Measurements from ENCODE around the gene EBF3.

Gene EBF3

DNA sequence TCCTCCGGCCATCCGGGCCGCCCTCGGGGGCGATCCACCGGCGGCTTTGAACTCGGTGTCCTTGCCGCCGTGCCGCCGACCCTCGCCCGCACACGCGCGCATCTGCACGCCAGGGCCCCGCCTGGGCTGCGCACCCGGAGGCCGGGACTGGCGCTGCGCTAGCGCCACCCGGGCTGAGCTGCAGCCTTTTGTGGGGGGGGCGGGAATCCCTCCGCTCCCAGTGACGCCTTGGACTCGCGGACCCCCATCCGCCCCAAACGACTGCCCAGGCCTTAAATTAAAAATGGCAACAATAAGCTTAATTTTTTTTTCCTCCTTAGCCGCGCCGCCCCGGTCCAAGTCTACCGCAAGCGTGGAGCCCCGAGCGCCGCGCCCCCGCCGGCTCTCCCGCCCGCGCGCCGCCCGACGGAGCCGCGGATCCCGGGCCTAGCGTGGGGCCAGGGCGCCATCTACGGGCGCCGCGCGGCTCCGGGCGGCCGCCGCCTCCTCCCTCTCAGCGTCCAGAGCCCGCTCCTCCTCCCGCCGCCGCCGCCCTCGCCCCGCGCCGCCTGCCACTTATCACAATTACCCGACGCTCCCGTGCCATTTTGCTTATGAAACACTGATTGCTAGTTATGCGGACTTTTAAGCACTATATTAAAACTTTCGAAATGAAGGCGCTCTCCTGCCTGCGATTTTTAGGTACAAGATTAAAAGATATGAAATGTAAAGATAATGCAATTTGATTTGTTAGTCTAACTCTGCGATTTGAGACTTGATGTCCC lies 7.5 kb upstream of the EBF3 start:
- no peak for DNase-seq (ENCODE audit: low read depth in 1 of 2, low spot score in 1 of 2)

DNA sequence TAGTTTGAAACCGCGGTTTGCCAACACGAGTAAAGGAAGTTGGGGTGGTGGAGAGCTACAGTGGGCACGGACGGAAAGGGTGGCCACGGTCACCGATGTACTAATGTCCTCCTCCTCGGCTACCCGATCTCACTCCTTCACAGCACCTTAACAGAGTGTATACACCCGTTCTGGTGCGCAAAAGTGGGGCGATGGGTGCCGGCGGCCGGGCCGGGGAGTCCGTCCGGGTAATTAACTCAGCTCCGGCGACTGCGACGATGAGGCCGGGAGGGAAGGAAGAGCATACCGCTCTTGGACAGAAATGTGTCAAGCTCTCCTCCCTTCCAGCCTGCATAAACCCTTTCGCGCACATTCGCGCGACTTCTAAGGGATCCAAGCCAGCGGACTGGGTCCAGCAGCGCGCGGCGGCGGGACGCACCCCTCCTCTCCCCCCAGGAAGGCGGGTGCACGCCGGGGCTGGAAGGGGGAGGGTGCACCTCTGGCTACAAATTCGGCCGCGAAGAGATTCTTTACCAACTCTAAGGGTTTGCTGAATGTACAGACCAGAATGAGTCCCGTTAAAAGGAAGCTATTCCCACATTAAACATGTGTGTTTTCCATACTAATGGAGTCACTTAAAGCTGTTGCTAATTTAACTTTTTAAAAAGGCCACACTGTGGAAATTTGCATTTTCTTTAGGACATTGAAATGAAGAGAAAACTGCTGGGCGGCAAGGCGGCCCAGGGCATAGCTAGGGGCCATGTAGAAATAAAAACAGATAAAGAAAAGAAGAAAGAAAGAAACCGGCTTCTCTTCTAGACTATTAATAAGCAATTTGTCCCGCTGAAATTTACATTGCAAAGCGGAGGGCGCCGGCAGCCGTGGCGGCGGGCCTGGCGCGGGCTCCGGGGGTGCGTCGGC lies 6.6 kb upstream of the EBF3 start:
- DNase-seq (ENCODE audit: low read depth in 1 of 2, low spot score in 1 of 2): no peak

DNA sequence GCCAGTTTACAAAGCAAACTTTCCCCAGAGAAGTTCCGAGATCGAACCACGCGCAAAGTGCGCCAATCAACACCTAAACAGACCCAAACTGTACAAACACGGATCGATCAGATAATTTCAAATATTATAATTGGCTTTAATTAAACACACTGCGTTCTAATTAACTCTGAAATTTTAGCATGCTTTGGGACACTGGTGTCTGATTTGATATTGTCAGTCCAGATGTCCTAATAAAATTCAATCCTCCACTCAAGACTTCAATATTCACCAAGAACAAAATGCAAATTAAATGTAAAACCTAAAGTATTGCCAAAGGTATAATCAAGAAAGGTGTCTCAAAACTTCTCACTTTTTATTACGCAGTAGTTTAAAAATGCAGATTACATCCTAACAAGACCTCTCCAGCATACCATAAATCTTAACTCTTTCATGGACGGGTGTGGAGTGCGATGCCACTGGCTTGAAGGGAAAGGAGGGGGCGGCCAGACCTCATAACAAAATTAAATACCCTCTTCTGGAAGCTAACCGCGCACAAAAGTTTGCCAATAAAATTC lies 5.9 kb upstream of the EBF3 start:
- no peak for DNase-seq (ENCODE audit: low read depth in 1 of 2, low spot score in 1 of 2)

DNA sequence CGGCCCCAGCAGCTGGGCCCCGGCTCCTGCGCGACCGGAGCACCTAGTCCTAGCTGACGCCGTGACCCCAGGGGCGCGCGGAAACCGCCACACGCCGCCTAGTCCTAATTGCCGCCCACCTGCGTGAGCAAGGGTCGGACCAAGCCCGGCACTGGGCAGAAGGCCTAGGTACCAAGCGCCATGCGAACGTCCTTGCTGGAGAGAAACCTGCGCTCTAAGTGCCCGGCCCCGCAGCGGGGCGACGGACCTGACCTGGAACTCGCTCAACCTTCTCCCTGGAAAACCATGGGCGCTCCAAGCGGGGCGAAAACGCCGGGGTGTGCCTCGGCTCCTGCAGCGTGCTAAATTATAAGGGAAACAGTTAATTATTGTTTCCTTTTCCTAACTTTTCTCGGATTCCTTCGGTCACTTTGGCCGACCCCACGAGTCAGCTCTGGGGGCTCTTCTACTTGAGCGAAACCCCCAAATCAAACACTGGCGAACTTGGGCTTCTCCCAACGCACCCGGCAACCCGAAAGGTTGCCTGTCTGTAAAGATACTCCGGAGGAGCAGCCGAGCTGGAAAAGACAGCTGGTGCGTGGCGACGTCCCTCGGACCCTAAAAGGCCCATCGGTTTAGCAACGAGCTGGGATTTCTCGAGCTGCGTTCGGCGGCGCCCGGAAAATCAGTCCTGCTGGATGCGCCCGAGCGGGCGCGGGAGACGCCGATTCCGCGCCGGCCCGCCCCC lies 5.3 kb upstream of the EBF3 start:
- DNase-seq (ENCODE audit: low read depth in 1 of 2, low spot score in 1 of 2): no peak

DNA sequence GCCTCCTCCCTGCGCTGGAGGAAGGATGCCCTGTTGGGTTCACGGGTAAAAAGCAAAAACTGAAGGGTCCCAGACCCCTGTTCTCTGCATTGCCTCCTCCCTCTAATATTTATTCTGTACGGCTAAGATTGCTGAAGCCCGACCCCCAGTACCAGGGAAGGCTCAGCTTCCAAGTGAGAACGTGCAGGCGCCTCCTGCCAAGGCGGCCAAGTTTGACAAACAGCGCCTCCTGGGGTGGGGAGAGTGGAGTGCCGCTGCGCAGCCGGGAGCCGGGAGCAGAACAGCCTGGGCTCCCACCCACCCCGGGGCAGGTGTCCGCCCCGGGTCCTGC lies 4.7 kb upstream of the EBF3 start:
- DNase-seq (ENCODE audit: low read depth in 1 of 2, low spot score in 1 of 2): no peak

DNA sequence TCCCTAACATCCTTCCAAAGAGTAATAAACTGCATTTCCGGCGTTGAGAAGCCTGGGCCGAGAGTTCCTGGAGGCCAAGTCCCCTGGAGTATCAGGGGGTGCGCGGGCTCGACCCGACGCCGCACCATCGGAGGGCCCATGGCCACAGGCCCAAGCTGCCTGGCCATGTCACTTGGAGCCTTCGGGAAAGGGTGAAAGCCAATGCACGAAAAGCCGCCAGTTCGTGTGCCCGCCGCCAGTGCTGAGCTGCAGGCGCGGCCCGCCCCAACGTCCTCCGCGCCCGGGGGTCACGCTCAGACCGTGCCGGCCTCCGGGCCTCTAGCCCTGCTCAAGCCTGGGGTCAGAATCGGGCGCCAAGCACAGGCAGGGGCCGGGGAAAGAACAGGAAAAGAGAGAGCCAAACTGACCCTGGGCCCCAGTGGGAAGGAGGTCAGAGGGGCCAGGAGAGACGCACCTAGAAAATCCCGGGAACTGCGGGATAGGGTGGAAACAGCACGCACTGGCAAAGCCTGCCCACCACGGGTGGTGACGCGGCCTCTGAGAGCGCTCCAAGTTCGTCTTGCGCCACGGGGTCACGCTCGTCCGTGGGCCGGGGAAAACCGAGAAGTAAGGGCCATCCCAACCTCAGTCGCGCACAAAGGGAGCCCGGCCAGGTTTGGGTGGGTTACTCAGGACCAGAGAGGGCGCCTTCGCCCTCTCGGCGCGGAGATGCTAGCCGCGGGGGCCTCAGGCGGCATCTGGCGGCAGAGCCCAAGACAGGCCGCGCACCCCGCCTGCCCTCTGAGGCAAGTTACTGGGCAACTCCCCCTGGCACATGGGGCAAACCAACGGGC lies 4.2 kb upstream of the EBF3 start:
- DNase-seq (ENCODE audit: low read depth in 1 of 2, low spot score in 1 of 2): no peak

DNA sequence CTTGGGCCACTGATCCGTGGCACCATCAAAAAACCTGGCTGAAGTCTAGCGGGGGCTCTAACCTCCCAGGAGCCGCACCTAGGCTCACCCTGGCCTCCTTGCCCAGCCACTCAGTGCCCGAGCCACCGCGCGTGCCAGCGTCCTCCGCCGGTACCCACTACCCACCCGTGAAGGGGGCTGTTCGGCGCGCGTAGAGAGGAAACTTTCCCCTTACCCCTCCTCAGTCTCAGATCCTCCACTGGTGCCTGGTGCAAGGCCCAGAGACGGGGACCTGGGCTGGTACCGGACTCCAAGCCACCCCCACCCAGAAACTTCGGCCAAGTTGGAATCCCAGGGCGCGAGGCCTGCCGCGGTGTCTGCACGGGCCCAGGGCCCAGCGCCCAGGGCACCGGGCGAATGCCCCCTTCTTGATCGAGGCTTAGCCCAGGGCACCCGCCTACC lies 3.5 kb upstream of the EBF3 start:
- no peak for DNase-seq (ENCODE audit: low read depth in 1 of 2, low spot score in 1 of 2)

DNA sequence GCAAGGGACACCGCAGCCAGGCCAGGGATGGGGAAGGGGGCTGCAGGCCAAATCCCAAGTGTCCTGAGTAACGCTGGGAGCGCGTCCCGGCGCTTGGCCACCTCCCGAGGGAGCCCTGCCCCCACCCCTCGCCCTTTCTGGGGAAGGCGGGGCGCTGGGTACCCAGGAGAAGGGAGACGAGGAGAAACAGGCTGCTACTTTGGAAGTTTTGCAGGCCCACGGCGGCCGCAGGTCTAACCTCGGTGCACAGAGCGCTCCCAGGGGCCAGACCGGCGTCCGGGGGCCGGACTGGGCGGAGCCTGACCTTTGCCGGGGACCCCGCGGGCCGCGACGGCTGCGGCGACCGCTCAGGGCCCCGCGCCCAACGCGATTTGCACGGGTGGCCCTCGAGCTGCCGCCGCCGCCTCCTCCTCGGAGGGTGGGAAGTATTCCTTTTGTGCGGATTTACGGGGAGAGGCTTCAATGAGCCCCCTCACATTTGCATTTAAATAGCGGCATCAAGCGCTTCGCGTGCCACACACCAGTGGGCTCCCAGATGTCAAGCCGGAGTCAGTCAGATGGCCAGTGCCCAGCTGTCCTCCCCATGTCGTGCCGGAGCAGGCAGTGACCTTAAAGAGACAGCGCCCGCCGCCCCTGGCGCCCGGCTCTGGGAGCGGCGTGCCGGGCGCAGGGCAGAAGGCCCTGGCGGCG lies 3.0 kb upstream of the EBF3 start:
- no peak for DNase-seq (ENCODE audit: low read depth in 1 of 2, low spot score in 1 of 2)

DNA sequence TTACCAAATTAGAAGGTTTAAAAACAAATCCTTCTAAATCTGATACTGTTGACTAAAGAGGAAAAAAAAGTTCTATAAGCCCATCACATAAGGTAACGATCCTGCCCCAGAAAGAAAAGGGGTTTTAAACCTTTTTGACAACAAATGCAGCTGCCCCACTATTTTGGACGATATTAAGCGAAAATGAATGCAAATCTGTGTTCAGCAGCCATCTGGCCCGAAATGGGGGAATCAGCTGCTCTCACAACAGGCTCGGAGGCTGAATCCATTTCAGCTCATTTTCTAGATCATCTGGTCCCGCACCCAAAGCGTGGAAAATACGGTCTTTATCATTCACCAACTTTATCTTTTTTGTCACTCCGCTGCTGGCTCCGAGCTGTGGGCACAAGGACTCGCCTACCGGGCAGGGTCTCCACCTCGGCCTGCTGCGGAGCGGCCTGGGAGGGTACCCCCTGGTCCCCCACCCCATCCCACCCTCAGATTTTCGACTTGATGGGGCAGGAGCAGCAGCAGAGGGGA lies 2.4 kb upstream of the EBF3 start:
- no peak for DNase-seq (ENCODE audit: low read depth in 1 of 2, low spot score in 1 of 2)

DNA sequence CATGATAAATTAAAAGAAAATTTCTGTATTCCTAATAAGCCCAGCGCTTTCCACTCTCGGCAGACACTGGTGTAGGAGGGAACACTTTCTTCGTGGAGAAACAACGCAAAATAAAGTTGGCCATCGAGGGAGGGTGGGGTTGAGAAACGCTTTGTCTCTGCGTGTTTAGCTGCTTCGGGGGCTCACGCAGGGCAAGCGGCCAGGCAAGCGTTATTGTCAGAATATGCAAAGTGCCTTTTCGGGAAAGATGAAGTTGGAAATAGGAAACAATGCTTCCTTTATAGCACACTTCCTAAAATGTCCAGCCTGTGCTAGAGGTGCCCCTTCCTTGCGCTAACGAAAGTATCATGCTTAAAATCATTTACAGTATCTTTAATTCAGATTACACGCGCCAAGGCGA lies 1.9 kb upstream of the EBF3 start:
- DNase-seq (ENCODE audit: low read depth in 1 of 2, low spot score in 1 of 2): no peak

DNA sequence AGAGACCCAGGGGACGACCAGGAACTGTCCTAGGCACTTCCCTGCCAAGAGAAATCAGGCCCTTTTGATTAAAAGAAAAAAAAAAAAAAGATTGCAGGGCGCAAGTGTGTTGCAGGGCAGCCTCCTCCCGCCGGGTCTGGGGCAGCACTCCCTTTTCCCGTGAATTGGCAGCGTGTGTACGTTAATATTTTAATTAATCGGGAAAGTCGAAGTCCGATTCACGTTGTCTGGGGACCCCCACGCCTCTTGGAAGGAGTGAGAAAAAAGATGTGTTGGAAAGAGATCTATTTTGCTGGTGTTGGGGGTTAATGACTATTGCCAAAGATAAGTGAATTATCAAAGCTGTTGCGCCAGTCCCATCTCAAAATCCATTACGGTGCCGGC lies 1.3 kb upstream of the EBF3 start:
- no peak for DNase-seq (ENCODE audit: low read depth in 1 of 2, low spot score in 1 of 2)

DNA sequence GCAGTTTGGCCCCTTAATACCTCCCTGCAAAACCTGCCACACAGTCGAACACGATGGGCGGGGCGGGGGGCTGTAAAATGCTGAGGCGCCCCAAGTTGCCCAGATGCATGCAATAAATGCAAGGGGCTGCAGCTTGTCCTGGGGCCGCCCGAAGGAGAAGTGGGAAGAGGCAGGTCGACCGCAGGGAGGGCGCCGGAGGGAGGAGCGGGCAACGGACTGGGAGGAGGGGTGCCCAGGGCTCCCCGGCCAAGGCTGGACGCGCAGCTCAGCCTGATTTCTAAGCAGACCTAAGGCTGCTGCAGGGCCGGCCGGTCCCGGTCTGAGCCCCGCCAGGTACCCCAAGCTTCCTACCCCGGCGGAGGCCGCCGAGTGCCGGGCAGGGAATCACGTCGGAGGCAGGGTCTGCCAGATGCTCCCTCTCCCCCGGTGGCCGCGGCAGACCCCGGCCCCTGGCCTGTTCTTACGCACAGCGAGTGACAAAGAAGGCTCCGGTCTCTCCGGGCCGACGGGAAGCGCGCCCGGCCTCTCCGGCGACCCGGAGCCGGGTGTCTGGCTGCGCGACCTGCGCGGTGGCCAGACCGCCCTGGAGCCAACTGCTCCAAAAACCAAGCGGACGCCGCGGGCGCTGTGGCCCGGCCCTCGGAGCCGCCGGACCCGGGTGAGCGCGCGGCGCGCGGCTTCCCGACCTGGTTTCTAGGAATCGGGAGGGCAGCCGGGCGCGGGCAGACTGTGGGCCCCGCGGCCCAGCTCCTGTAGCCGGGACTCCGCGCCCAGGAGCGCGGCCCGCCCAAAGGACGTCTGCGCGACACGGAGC lies 744 bp upstream of the EBF3 start:
- no peak for DNase-seq (ENCODE audit: low read depth in 1 of 2, low spot score in 1 of 2)

DNA sequence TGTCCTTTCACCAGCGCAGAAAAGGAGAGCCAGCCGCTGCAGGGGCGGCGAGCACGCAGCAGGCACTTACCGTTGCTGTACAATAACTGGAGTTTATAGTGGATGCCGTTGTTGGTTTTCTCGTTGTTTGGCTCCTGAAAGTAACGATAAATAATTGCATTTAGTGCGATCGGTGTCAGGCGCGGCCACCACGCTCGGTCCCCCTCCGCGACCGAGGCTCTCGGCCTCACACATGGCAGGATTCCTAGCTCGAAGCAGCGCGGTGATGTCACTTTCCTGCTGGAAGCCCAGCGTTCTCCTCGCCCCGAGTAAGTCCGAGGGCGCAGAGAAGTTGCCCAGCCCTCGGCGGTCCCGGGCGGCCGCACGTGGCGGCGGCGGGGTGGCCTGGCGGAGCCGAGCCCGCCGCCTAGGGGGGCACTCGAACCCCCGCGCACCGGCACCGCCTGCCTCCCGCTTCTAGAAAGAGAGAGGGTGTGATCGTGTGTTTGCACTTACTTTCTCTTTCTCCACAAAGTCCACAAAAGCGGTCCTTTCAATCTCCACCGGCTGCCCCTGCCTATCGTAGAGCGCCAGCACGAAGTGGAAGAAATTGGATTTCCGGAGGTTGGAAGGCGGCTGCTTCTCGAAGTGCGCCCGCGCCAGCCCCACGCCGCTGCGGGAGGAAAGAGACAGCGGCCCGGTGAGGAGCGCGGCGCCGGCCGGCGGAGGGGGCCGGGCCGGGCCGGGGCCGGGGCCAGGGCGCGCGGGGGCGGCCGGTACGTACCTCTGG lies 1.0 kb downstream of the EBF3 start:
- no peak for DNase-seq (ENCODE audit: low read depth in 1 of 2, low spot score in 1 of 2)

DNA sequence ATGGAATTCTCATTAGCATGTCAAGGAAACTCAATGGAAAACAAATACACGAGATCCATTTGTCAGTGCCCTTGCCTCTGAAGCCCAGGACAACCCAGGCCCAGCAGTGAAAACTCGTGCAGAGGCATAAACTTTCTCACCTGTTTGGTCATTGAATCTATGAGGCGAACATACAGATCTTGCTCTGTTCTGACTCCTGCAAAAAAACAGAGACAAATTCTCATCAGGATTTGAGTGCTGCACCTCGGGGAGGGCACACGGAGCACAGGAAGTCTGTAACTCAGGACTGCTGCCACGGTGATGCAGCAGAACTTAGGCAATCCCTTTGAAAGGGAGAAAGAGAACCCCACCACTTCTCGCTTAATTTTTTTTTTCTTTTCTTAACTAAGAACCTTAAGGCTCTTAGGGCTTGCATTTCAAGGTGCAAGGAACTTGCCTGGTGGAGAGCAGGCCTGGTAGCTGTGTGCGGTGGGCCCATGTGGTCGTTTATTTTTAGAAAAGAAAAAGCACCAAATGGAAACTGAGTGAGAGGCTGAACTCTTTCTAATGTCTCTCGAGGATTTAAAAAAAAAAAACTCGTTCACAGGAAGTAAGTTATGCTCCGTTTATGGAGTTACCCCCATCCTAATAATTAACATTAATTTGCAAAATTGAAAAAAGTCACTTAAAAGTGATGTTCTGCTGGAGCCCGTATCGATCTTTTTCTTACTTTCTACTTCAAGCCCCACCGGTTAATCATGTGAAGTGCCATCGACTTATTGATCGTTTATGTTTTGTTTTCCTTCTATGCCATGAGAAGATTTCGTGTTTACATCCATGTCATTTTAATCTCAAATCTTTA lies 1.8 kb downstream of the EBF3 start:
- DNase-seq (ENCODE audit: low read depth in 1 of 2, low spot score in 1 of 2): no peak

DNA sequence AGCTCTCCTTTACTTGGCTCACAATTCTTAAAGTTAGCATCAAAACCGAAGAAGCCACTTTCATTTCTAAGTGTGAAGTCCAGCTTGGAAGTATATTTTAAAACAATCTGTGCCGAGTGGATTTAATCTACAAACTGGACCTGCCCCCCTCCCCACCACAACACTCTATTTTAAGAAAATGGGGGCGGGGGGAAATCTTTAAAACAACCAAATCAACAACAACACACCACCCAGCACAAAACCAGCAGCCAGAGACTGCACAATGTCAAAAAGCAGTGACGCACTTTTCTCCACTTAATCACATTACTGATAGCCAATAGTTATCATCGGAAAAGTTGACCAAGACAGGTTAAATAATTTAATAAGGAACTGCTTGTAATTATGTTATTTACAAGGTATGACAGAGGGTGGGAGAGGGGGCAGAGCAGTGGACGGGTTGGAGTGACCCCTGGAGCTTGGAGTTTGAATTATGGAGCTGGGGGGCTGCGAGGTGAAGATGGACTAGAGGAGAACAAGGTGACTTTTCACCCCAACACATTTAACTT lies 2.8 kb downstream of the EBF3 start:
- DNase-seq (ENCODE audit: low read depth in 1 of 2, low spot score in 1 of 2): no peak

DNA sequence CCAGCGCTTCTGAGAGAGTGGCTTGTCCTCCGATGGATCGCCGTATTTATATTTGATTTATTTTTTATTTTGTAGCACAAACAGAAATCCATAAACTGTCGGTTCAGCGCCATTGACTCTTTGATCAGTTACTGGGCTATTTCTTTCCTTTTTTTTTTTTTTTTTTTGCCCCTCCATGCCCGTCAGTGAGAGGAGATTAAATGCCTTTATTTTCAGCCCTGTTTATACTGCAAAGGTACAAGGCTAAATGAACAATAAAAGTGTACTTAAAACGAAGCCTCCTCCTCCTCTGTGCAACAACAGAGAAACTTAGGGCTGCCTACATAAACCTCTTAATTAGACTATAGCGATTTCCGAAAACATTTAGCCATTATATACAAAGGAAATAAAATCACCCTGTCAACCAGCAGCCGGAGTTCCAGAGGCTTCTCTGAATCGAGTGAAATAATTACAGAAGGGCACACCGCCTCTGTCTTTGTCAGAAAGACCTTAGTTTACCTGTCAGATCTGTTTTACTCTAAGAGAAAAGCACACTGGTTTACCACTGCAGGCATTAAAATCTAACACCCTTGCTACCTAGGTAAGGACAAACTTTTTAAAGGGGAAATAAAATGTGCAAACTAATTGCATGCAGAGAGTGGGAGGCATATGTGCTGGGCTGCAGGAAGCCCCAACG lies 3.5 kb downstream of the EBF3 start:
- DNase-seq (ENCODE audit: low read depth in 1 of 2, low spot score in 1 of 2): no peak
